Globus pallidus (tissue), 1 donor: ENCODE data around the gene ARFGAP2.
"Not testable (repeated sequence)": the region's sequence is repeated elsewhere in the genome, so short reads cannot be mapped to it uniquely, and the experiment has no call there.

ENCODE experiments used
- DNase-seq: peaks from one replicate; pipeline ENCODE4 v3.0.0-alpha.2; 2015; ENCODE audit warnings: low spot score

The ARFGAP2 gene

GRCh38 chr11:47176328-47177228 is at the start of gene ARFGAP2:
ARFGAP2 (minus strand) TSS chr11:47176879; CDS start chr11:47176853, 26 bp downstream.
- peak; percentile 98 for DNase-seq

- no peak for DNase-seq
Measured at GRCh38 chr11:47225552-47226400, 49.1 kb upstream of the ARFGAP2 start.

GRCh38 chr11:47222696-47223095 is 46.0 kb upstream of the ARFGAP2 start:
- no peak for DNase-seq

GRCh38 chr11:47220401-47220821 is 43.7 kb upstream of the ARFGAP2 start:
- no peak for DNase-seq

- DNase-seq, result no peak
Measured at GRCh38 chr11:47216121-47216798, 39.6 kb upstream of the ARFGAP2 start.

GRCh38 chr11:47215366-47215910 is 38.8 kb upstream of the ARFGAP2 start:
- DNase-seq, result no peak

GRCh38 chr11:47213950-47214565 is 37.4 kb upstream of the ARFGAP2 start:
- DNase-seq, result peak; percentile 97

GRCh38 chr11:47212938-47213337 is 36.3 kb upstream of the ARFGAP2 start:
- no peak for DNase-seq

GRCh38 chr11:47208628-47209027 is 31.9 kb upstream of the ARFGAP2 start:
- DNase-seq, result no peak

GRCh38 chr11:47208008-47208552 is 31.4 kb upstream of the ARFGAP2 start:
- DNase-seq, result not testable (repeated sequence)

GRCh38 chr11:47207459-47207858 is 30.8 kb upstream of the ARFGAP2 start:
- no peak for DNase-seq

- not testable (repeated sequence) for DNase-seq
Measured at GRCh38 chr11:47206577-47206976, 29.9 kb upstream of the ARFGAP2 start.

GRCh38 chr11:47204637-47204989 is 27.9 kb upstream of the ARFGAP2 start:
- no peak for DNase-seq

GRCh38 chr11:47202576-47202975 is 25.9 kb upstream of the ARFGAP2 start:
- no peak for DNase-seq

- DNase-seq, result no peak
Measured at GRCh38 chr11:47201015-47201414, 24.3 kb upstream of the ARFGAP2 start.

GRCh38 chr11:47198161-47198560 is 21.5 kb upstream of the ARFGAP2 start:
- not testable (repeated sequence) for DNase-seq

- no peak for DNase-seq
Measured at GRCh38 chr11:47192111-47192510, 15.4 kb upstream of the ARFGAP2 start.

- not testable (repeated sequence) for DNase-seq
Measured at GRCh38 chr11:47191137-47191536, 14.5 kb upstream of the ARFGAP2 start.

GRCh38 chr11:47189100-47189834 is 12.6 kb upstream of the ARFGAP2 start:
- no peak for DNase-seq

- DNase-seq, result no peak
Measured at GRCh38 chr11:47188259-47188658, 11.6 kb upstream of the ARFGAP2 start.
